ENCODE measurements around the gene ADRM1.

DNA sequence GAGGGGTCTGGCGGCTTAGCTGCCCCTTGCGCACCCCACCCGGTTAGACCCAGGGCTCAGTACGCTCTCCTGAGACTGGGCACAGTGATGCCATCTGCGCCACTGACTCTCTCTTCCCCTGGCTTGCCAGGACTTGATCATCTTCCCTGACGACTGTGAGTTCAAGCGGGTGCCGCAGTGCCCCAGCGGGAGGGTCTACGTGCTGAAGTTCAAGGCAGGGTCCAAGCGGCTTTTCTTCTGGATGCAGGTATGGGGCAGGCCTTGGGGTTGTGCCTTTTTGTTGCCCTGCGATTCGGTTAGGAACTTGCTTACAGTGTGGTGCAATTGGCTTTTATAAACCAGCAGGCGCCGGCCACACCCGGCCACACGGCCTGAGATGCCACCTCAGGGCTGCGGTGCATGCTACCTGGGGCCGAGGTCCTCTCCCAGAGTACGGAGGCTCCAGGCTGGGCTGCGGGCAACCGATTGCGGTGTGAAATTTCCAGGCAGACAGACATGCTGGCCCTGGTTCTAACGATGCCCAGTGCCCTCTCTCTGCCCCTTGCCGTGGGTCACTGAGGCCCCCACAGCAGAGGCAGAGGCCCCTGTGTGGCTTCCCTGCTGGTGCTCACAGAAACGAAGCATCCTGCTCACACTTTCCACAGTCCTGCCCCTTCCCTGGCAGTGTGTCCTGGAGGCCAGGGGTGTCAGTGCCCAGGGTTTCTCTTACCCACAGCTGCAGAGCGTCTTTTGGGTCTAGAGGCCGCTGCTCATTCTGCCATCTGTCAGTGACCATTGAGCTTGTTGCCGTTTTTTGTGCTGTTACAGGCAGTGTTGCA is 1.7 kb downstream of the ADRM1 start:
- TF ChIP-seq CTCF (IDR thresholded peaks at IDR 0.05 in 8 of 11, conservative IDR thresholded peaks at IDR 0.05 in 3 of 11): no peak
- no peak for TF ChIP-seq POLR2A (IDR thresholded peaks at IDR 0.05)

Measured in spleen (tissue), 7 donors.